Left ventricle myocardium inferior (tissue), 1 donor: ENCODE measurements around the gene TEX13C. TPM values are rescaled to one million over a fixed set of nuclear protein-coding genes. Genes with fewer than 3 reads are reported as not detected.

ENCODE experiments used
- DNase-seq: peaks from one replicate; pipeline ENCODE4 v3.0.0-alpha.2; 2020
- H3K27ac ChIP-seq: fragments of 200-600 bp; replicated peaks from 2 replicates; pipeline ENCODE4 v1.8.0; 2021
- H3K27me3 ChIP-seq: fragments of 200-600 bp; 2 replicates; pipeline ENCODE4 v1.8.0; 2021; ENCODE audit warnings: low read depth
- H3K36me3 ChIP-seq: fragments of 200-600 bp; 2 replicates; pipeline ENCODE4 v1.8.0; 2021
- H3K4me1 ChIP-seq: fragments of 200-600 bp; 2 replicates; pipeline ENCODE4 v1.8.0; 2021
- H3K4me3 ChIP-seq: fragments of 200-600 bp; 2 replicates; pipeline ENCODE4 v1.8.0; 2021; ENCODE audit warnings: mild to moderate bottlenecking, moderate library complexity
- H3K9me3 ChIP-seq: fragments of 200-600 bp; replicated peaks from 2 replicates; pipeline ENCODE4 v1.8.0; 2021
- intact Hi-C: fragments of 100-400 bp; cut with micrococcal nuclease; formaldehyde crosslinking; loops from one replicate; pipeline ENCODE4 v1.11.0; 2022
- long read RNA-seq: library from polyadenylated mRNA; unstranded; transcript quantifications from one replicate; pipeline ENCODE4 v2.0.0, GENCODE V29; 2021
- total RNA-seq: library from RNA; stranded (reverse); fragmentation: NEBNext Ultra II Directional; extraction: Animal tissue kit (Norgen Biotek cat#: 25700); gene quantifications from one replicate; pipeline ENCODE4 v1.2.1, GENCODE V29; 2021
- TF ChIP-seq, protein P1 (sequence below): fragments of 200-600 bp; IDR thresholded peaks from 2 replicates; pipeline ENCODE4 v1.8.0; 2021; ENCODE audit warnings: antibody characterized with exemption, mild to moderate bottlenecking, borderline replicate concordance
- donor health status: DM: no; HTN: yes; CAD: no; lungs with severe emphysema.

The TEX13C gene
- total RNA-seq, result not detected
- long read RNA-seq, result 0 reads

DNA sequence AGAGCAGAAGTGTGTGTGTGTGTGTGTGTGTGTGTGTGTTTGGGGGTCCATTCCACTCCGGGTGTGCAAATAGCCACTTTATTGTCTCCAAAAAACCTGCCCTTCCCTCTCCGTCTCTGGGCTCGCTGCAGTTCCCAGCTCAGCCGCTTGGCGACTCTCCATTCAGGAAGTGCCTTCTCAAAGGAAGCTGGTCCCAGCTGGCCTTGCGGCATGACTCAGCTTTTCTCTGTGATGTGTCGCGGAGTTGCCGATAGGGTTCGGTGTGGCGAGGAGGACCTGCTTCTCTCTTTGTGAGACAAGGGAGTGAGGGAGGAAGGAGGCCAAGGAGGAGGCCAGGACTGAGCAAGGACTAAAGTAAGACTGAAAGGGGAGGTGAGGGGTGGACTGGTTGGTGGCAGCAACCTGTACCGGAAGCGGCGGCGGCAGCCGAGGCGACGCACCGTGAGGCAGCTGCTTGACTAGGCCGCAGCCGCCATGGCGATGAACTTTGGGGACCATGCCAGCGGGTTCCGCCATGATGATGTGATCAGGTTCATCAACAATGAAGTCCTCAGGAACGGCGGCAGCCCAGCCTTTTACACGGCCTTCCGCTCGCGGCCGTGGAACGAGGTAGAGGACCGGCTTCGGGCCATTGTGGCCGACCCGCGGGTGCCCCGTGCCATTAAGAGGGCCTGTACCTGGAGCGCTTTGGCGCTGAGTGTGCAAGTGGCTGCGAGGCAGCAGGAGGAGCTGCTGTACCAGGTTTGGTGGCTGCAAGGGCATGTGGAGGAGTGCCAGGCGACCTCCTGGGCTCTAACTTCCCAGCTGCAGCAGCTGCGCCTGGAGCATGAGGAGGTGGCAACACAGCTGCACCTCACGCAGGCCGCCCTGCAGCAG lies at the start of gene TEX13C:
Gene TEX13C (plus strand): TSS at position 226 of the 876 bp plus-strand sequence. CDS start 249 bp downstream, at position 475.
- Histone ChIP-seq H3K27me3 (no peaks in the 10 kb centered on the region), H3K9me3 (no peaks in the 10 kb centered on the region), H3K4me1 (no peaks in the 10 kb centered on the region)

DNA sequence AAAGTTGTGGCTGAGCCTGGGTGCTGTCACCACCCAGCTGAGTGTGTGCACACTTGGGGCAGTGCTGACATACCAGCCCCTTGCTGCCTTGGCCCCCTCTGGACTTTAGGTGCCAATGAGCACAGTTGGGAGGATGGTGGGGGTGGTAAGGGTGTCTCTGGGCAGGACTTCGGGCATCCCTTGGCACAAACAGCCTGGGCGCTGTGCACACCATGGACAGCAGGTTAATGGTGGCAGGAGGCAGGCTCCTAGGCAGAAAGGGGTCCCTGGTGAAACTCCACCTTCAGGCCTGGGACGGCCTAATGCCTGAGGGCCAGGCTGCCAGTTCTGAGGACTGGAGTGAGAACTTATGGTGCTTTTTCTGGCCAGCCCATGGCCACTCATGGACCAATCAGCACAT lies 32.4 kb upstream of the TEX13C start:
- Histone ChIP-seq H3K27me3 (no peaks in the 10 kb centered on the region), H3K9me3 (no peaks in the 10 kb centered on the region)

More for the DNA sequence above, at the start of gene TEX13C:
- no peak within 1 kb of the TSS for H3K27ac ChIP-seq
- H3K36me3 ChIP-seq, result no peaks in the 10 kb centered on the region
- TF ChIP-seq, protein P1, sequence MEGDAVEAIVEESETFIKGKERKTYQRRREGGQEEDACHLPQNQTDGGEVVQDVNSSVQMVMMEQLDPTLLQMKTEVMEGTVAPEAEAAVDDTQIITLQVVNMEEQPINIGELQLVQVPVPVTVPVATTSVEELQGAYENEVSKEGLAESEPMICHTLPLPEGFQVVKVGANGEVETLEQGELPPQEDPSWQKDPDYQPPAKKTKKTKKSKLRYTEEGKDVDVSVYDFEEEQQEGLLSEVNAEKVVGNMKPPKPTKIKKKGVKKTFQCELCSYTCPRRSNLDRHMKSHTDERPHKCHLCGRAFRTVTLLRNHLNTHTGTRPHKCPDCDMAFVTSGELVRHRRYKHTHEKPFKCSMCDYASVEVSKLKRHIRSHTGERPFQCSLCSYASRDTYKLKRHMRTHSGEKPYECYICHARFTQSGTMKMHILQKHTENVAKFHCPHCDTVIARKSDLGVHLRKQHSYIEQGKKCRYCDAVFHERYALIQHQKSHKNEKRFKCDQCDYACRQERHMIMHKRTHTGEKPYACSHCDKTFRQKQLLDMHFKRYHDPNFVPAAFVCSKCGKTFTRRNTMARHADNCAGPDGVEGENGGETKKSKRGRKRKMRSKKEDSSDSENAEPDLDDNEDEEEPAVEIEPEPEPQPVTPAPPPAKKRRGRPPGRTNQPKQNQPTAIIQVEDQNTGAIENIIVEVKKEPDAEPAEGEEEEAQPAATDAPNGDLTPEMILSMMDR, result no peak
- intact Hi-C loops, result no loop called here
- H3K4me3 ChIP-seq, result no peak within 1 kb of the TSS
- no peak for DNase-seq

DNA sequence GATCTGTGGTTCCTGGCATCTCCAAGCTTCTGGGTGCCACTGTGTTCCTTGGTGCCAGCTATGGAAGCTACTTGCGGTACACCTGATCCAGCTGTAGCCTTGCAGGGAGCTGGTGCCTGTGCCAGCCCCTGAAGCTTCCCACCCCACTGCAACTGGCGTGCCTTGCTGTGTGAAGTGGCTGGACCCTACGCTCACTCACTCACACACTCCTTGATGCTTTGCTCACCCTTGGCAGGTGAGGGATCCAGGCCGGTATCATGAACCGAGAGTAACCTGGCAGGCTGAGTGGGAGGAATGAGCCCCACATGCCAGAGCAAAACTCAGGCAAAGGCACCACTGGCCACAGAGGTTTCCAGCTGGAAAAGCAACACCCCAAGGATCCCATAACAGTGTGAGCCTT lies 31.3 kb upstream of the TEX13C start:
- no peaks in the 10 kb centered on the region for H3K36me3 ChIP-seq
- TF ChIP-seq, protein P1, result no peak
- no peaks in the 10 kb centered on the region for H3K4me1 ChIP-seq
- no peak overlapping the region for H3K4me3 ChIP-seq
- H3K27ac ChIP-seq, result no peak overlapping the region
- no peak for DNase-seq
- H3K27me3 ChIP-seq, result no peaks in the 10 kb centered on the region
- intact Hi-C loops, result no loop called here
- no peaks in the 10 kb centered on the region for H3K9me3 ChIP-seq

More for the DNA sequence above, 32.4 kb upstream of the TEX13C start:
- Histone ChIP-seq H3K4me3 (no peak overlapping the region), H3K27ac (no peak overlapping the region), H3K36me3 (no peaks in the 10 kb centered on the region), H3K4me1 (no peaks in the 10 kb centered on the region)
- DNase-seq, result no peak
- TF ChIP-seq, protein P1, result no peak
- intact Hi-C loops, result no loop called here

DNA sequence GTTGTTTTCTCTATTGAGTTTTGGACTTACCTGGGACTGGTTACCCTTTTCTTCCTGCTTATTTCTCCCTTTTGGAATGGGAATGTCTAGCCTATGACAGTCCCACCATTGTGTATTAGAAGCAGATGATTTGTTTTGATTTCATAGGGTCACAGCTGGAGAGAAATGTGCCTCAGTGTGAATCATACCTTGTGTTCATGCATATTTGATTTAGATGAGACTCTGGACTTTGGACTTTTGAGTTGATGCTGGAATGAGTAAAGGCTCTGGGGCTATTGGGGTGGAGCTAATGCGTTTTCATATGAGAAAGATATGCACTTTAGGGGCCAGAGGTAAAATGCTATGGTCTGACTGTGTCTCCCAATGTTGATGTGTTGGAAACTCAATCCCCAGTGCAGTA lies 30.5 kb upstream of the TEX13C start:
- no peak overlapping the region for H3K4me3 ChIP-seq
- H3K4me1 ChIP-seq, result no peaks in the 10 kb centered on the region
- H3K9me3 ChIP-seq, result no peaks in the 10 kb centered on the region
- H3K36me3 ChIP-seq, result no peaks in the 10 kb centered on the region
- no peak for DNase-seq
- no peak overlapping the region for H3K27ac ChIP-seq
- H3K27me3 ChIP-seq, result no peaks in the 10 kb centered on the region
- TF ChIP-seq, protein P1, result no peak
- intact Hi-C loops, result no loop called here

DNA sequence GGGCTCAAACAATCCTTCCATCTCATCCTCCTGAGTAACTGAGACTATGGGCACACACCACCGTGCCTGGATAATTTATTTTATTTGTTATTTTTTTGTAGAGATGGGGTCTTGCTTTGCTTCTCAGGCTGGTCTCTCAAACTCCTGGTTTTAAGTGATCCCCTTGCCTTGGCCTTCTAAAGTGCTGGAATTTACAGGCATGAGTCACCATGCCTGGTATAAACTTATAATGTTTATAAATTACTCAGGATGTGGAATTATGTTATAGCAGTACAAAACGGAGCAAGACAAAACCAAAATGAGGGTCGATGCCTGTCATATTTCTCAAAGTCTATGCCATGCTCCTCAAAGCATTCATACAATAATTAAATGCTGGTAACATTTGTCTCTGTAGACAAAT lies 29.8 kb upstream of the TEX13C start:
- TF ChIP-seq, protein P1, result no peak
- Histone ChIP-seq H3K27me3 (no peaks in the 10 kb centered on the region), H3K9me3 (no peaks in the 10 kb centered on the region), H3K27ac (no peak overlapping the region), H3K4me3 (no peak overlapping the region), H3K4me1 (no peaks in the 10 kb centered on the region), H3K36me3 (no peaks in the 10 kb centered on the region)
- intact Hi-C loops, result no loop called here
- no peak for DNase-seq
